GM19043 (cell line): Measurements from ENCODE around the gene PLEKHJ1.

Experiments used
- ATAC-seq: cut with Tn5 transposase; IDR thresholded peaks from one replicate; pipeline ENCODE4 v1.9.1; 2021; ENCODE audit warnings: low read depth; ENCODE audit not compliant: unreplicated experiment

Gene PLEKHJ1

GRCh38 chr19:2237051-2237868, 1.1 kb upstream of the PLEKHJ1 start:
- ATAC-seq = no peak

GRCh38 chr19:2236064-2236313, 140 bp downstream of the PLEKHJ1 start:
- ATAC-seq = no peak

DNA sequence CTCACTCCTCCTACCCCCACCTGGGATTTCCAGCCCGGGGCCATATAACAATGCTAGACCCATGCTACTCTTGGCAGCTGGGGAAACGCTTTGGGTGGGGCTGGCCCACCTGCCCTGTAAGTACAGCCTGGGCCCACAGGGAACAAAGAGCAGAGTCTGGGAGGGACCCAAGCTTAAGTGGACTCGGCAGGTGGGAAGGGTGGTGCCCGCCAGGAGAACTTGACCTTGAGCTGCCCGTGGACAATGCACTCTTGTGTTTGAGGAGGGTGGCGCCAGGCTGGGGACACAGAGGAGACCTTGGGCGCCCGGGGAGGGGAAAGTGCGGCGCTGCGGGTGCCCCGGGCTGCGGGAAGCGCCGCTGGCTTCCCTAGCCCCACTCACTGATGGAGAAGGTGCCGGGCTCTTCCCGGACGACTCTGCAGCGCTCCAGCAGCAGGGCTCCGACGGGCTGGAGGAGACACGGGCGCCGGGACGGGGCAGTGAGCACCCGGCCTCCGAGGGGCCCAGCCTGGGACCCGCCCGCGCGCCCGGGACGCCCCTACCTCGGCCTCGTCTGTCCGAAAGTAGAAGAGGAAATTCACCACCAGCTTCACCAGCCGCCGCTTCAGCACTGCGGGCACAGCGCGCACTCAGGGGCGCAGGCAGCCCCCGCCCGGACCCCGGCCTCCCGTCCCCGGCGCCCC, 607 bp downstream of the PLEKHJ1 start:
- no peak for ATAC-seq

GRCh38 chr19:2234996-2235380, 1.1 kb downstream of the PLEKHJ1 start:
- ATAC-seq = no peak

DNA sequence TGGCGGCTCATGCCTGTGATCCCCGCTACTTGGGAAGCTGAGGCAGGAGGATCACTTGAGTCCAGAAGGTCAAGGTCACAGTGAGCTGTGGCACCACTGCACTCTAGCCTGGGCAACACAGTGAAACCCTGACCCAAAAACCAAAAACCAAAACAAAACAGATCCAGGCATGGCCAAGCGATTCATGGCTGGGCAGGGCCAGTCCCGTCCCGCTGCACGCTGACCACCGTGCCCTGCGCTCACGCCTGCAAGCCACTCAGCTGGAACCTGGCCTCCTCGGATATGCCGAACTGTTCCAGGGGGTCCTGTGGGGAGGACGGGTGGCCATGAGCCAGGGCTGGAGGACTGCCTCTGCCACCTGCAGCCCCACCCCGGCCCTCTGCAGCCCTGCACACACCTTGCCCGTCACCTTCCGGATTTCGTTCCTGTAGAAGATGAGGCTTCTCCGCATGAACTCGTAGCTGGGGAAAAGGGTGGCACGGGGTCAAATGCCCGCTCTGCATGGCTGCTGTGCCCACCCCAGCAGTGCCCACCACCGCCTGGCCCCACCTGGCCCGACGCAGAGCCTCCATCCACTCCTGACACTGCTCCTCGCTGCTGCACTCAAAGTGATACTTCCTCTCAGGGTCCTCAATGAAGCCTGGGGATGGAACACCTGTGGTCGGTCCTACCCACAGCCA, 2.4 kb downstream of the PLEKHJ1 start:
- ATAC-seq = no peak

- ATAC-seq = no peak
Observed at GRCh38 chr19:2232286-2233151, 3.6 kb downstream of the PLEKHJ1 start.

- no peak for ATAC-seq
Observed at GRCh38 chr19:2231621-2232221, 4.4 kb downstream of the PLEKHJ1 start.

DNA sequence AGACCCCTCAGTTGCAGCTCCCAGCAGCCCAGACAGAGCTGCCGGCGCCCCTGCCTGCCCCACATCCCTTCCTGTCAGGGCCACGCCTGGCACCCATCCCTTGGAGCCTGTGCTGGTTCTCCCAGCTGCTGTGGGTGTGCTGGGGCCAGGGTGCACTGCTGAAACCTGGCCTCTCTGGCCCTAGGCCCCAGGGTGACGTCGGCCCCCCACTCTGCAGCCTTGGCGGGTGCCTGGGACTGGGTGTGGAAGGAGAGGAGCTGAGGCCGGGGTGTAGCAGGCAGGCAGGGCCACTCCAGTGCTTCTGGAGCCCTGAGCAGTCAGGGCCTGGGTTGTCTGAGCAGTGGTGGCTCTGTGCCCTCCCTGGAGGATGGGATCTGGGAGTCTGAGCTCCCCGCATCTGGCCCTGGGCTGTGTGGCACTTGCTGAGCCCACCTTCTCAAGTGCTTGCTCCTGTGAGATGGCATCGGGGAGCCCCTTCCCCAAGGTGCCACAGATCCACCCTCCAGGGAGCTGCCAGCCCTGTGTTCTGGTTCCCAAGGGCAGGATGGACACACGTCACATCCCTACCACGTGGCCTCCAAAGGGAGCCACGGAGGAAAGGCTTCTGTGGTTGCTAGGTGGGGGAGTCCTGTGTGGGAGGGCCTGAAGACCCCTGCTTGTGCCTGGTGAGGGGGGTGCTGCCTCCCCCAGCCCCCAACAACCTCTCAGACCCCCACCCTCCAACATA, 5.2 kb downstream of the PLEKHJ1 start:
- ATAC-seq = no peak

GRCh38 chr19:2230033-2230531, 6.0 kb downstream of the PLEKHJ1 start:
- ATAC-seq = no peak

- ATAC-seq = no peak
Observed at GRCh38 chr19:2229103-2230032, 6.8 kb downstream of the PLEKHJ1 start.

DNA sequence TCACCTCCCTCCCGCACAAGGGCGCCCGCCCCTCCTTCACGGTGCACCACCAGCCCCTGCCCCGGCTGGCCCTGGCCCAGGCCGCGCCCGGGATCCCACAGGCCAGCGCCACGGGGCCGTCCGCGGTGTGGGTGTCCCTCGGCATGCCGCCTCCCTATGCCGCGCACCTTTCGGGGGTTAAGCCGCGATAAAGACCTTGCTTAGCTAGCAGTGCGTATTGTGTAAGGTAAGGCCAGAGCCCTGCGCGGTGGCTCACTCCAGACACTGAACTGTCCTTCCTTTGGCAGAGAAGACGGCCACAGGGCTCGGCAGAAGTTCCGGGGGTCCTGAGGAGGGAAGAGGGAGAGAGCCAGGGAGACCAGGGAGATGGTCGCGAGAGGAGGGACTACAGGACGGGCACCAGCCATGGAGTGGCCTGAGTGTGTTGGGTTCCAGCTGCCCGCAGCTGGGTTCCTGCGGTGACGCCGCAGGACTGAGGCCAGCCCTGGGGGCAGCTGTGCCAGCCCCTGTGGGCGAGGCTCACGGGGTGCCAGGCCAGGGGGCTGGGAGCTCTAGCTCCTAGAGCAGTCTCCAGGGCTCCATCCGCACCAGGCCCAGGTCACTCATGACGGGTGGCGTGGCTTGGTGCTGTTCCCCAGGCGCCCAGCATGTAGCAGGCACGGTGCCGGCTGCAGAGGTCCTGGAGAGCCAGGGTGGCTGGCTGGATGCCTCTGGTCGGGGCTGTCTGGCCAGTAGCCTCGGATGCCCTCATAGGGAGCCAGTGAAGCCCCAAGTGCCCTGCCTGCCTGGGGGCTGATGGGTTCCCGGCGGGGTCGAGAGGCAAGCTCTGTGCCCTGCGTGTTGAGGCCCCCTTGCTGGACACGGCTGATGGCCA, 7.7 kb downstream of the PLEKHJ1 start:
- no peak for ATAC-seq

DNA sequence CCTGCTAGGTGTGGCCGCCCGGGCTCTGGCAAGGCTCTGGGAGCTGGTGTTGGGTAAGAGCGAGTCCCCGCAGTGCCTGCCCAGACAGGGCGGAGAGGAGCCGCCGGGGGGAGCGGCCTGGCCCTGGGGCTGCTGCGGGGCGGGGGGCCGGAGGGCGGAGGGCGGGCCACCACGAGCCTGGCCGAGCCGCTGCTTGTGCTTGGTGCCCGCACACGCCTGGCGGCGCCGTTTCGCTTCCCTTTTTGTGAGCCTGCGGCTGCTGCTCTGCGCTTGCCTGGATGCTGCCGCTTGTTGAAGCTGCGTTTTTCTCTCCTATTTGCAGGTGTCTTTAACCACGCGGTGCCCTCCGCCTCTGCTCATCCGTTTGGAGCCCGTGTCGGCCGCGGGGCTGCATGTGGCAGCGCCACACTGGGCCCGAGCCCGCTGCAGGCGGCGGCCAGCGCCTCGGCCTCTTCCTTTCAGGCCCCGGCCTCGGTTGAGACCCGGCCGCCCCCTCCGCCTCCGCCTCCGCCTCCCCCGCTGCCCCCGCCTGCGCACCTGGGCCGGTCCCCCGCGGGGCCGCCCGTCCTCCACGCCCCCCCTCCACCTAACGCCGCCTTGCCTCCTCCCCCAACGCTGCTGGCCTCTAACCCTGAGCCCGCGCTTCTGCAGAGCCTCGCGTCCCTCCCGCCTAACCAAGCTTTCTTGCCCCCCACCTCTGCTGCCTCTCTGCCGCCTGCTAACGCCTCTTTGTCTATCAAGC, 8.5 kb downstream of the PLEKHJ1 start:
- ATAC-seq = no peak

- no peak for ATAC-seq
Observed at GRCh38 chr19:2226840-2227360, 9.2 kb downstream of the PLEKHJ1 start.

DNA sequence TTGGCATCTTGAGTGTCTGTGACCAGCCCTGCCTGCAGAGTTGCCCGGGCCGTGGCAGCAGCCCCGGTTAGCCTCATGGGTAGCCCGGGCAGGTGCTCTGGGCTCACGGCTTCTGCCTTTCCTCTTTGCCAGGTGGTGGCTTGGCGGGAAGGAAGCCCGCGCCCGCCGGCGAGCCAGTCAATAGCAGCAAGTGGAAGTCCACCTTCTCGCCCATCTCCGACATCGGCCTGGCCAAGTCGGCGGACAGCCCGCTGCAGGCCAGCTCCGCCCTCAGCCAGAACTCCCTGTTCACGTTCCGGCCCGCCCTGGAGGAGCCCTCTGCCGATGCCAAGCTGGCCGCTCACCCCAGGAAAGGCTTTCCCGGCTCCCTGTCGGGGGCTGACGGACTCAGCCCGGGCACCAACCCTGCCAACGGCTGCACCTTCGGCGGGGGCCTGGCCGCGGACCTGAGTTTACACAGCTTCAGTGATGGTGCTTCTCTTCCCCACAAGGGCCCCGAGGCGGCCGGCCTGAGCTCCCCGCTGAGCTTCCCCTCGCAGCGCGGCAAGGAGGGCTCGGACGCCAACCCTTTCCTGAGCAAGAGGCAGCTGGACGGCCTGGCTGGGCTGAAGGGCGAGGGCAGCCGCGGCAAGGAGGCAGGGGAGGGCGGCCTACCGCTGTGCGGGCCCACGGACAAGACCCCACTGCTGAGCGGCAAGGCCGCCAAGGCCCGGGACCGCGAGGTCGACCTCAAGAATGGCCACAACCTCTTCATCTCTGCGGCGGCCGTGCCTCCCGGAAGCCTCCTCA, 9.9 kb downstream of the PLEKHJ1 start:
- ATAC-seq = no peak

DNA sequence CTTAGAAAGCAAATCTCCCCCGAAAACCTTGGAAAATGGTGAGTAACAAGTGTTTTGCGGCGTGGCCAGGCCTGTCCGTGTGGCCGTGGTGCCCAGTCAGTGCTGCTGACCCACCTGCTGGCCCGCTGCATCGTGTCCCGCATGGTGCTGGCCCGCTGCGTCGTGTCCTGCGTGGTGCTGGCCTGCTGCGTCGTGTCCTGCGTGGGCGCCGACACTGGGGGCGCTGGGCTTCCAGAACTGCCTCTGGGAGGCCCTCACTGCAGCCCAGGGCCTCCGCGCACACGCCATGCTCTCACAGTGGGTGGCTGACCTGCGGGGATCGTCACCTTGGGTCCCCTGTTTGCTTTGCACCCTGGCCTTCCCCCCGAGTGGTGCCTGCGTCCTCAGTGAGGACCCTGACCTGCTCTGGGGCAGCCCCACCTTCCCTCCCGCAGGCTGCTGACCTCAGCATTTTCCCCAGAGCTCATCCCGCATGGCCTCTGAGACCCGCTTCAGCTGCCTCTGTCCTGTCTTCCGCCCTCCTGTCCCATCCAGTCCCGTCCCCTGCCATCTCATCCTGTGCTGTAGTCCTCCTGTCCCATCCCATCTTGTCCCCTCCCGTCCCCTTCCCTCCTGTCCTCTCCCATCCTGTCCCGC, 10.6 kb downstream of the PLEKHJ1 start:
- ATAC-seq = no peak
